Measurements from ENCODE around the gene SETBP1.

DNA sequence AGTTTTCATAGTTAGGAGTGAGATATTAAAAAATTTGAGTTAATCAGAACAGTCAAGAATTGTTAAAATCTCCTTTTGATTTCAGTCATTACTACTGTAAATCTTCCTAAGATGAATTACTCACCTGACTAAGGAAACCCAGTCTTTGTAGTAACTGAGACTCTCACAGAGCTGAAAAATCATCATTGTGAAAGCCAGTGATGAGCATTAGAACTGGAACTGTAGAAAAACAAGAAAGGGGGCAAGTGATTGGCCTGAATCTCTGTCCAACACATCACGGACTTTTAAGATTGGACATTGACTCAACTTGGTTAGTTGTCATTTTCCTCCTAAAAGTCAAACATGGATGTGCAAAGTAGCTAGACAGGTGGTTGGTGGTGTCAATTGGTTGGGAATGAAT, 21.9 kb downstream of the SETBP1 start:
- TF ChIP-seq, protein P1, sequence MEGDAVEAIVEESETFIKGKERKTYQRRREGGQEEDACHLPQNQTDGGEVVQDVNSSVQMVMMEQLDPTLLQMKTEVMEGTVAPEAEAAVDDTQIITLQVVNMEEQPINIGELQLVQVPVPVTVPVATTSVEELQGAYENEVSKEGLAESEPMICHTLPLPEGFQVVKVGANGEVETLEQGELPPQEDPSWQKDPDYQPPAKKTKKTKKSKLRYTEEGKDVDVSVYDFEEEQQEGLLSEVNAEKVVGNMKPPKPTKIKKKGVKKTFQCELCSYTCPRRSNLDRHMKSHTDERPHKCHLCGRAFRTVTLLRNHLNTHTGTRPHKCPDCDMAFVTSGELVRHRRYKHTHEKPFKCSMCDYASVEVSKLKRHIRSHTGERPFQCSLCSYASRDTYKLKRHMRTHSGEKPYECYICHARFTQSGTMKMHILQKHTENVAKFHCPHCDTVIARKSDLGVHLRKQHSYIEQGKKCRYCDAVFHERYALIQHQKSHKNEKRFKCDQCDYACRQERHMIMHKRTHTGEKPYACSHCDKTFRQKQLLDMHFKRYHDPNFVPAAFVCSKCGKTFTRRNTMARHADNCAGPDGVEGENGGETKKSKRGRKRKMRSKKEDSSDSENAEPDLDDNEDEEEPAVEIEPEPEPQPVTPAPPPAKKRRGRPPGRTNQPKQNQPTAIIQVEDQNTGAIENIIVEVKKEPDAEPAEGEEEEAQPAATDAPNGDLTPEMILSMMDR (IDR thresholded peaks at IDR 0.05; ENCODE audit: insufficient read depth, low read depth, low read length), result no peak
- TF ChIP-seq EZH2 (IDR thresholded peaks at IDR 0.05; ENCODE audit: insufficient read depth, low read length), result no peak

Data from astrocyte (in vitro differentiated cells and primary cell).